K562 (cell line): Measurements from ENCODE around the gene NELFE. TPM values are rescaled to one million over a fixed set of nuclear protein-coding genes. Genes with fewer than 3 reads are reported as not detected.

Experiments used
- ATAC-seq: fragments of 200-7000 bp; cut with Tn5 transposase; 3 replicates; pipeline ENCODE4 v1.9.1; 2020; ENCODE audit warnings: moderate library complexity
- BruUV-seq: library from RNA; stranded (reverse); fragments of 400-500 nt; replicated peaks from 2 replicates; lab custom pipeline; 2021; lab: Mats Ljungman, UMichigan
- CTCF ChIA-PET: fragments of 300-600 bp; formaldehyde crosslinking; extraction: SDS; loops from one replicate; lab custom pipeline; 2021; ENCODE audit warnings: low intra/inter-chr PET ratio; lab: Yijun Ruan, JAX
- POLR2A ChIA-PET: fragments of 300-600, 350-650 bp; sonication (Branson Sonifier 250); formaldehyde crosslinking; extraction: SDS; loops from one replicate; lab custom pipeline; 2021; ENCODE audit warnings: antibody characterized with exemption, inconsistent platforms; lab: Yijun Ruan, JAX
- DNase-seq, 4 experiments: peaks; one replicate each; pipeline versions ENCODE4 v3.0.0 to v3.0.0-alpha.2; 2011 to 2018; ENCODE audit warnings: low spot score in 3 of 4, mixed read lengths in 3 of 4; ENCODE audit errors: extremely low read depth in 1 of 4
- FAIRE-seq: peaks from 2 replicates; lab custom pipeline; 2011; peaks lifted over from hg19 to GRCh38; lab: Jason Lieb, UNC
- H2AFZ ChIP-seq: 2 replicates; pipeline ENCODE4 v1.6.0; 2011; ENCODE audit warnings: low read depth, low read length, control low read depth, inconsistent platforms
- H3K27ac ChIP-seq: fragments of 200-600 bp; 3 replicates; pipeline ENCODE4 v1.8.0; 2011; ENCODE audit warnings: low read depth, mild to moderate bottlenecking, control low read depth, inconsistent platforms, low read length, moderate library complexity, mixed read lengths; ENCODE audit errors: extremely low read depth
- H3K27me3 ChIP-seq, 2 experiments: fragments of 300-600 bp in 1 of 2; 2 replicates in 1 of 2; 3 replicates in 1 of 2; pipeline versions ENCODE4 v1.6.0 to v1.8.0; 2011; ENCODE audit warnings: inconsistent platforms in 2 of 2, low read length in 2 of 2, mild to moderate bottlenecking in 1 of 2, mixed read lengths in 1 of 2, moderate library complexity in 1 of 2; ENCODE audit not compliant: control insufficient read depth in 2 of 2, insufficient read depth in 2 of 2
- H3K36me3 ChIP-seq: fragments of 300-600 bp; 3 replicates; pipeline ENCODE4 v1.8.0; 2011; ENCODE audit warnings: mild to moderate bottlenecking, low read length, inconsistent platforms; ENCODE audit not compliant: control insufficient read depth, insufficient read depth
- H3K4me1 ChIP-seq, 2 experiments: fragments of 200-600 bp in 1 of 2; replicated peaks in 1 of 2; 2 replicates in 1 of 2; 3 replicates in 1 of 2; pipeline versions ENCODE4 v1.5.1 to v1.8.0; 2011; ENCODE audit warnings: inconsistent platforms in 2 of 2, low read length in 2 of 2, mild to moderate bottlenecking in 1 of 2, mixed read lengths in 1 of 2, moderate library complexity in 1 of 2; ENCODE audit not compliant: control insufficient read depth in 2 of 2, insufficient read depth in 2 of 2
- H3K4me2 ChIP-seq: 2 replicates; pipeline ENCODE4 v1.6.1; 2011; ENCODE audit warnings: low read length, control low read depth, inconsistent platforms, mixed read lengths; ENCODE audit not compliant: insufficient read depth
- H3K4me3 ChIP-seq: fragments of 200-600 bp; sonication (generic), shearing (Covaris generic); 2 replicates; pipeline ENCODE4 v1.5.1; 2016; ENCODE audit warnings: control low read depth, inconsistent platforms
- H3K79me2 ChIP-seq: fragments of 200-600 bp; 3 replicates; pipeline ENCODE4 v1.8.0; 2011; ENCODE audit warnings: low read length, inconsistent platforms; ENCODE audit not compliant: control insufficient read depth, insufficient read depth
- H3K9ac ChIP-seq, 2 experiments: 2 replicates each; pipeline versions ENCODE4 v1.6.0 to v1.6.1; 2011; ENCODE audit warnings: low read depth in 2 of 2, low read length in 2 of 2, control low read depth in 1 of 2, inconsistent platforms in 1 of 2, mild to moderate bottlenecking in 1 of 2, mixed read lengths in 1 of 2; ENCODE audit not compliant: insufficient read depth in 1 of 2
- H3K9me1 ChIP-seq: one replicate; pipeline ENCODE4 v1.6.0; 2011; ENCODE audit warnings: inconsistent platforms, mild to moderate bottlenecking, low read length, moderate library complexity; ENCODE audit not compliant: control insufficient read depth, insufficient read depth
- H3K9me3 ChIP-seq: replicated peaks from 2 replicates; pipeline ENCODE4 v1.5.1; 2011; ENCODE audit warnings: low read depth, low read length, inconsistent platforms; ENCODE audit not compliant: control insufficient read depth, insufficient read depth
- H4K20me1 ChIP-seq: replicated peaks from 2 replicates; pipeline ENCODE4 v1.6.1; 2011; ENCODE audit warnings: low read length, inconsistent platforms, mixed read lengths; ENCODE audit not compliant: control insufficient read depth, insufficient read depth
- AFF4 ChIP-seq: sonication (generic); formaldehyde crosslinking; IDR thresholded peaks from 2 replicates; pipeline ENCODE4 v1.8.0; 2023; ENCODE audit warnings: mild to moderate bottlenecking, missing genetic modification reagents
- CBFA2T3 ChIP-seq: fragments of 450-650 bp; IDR thresholded peaks from 2 replicates; pipeline ENCODE4 v1.6.1; 2017
- FOXK1 ChIP-seq: sonication (generic); formaldehyde crosslinking; IDR thresholded peaks from 2 replicates; pipeline ENCODE4 v1.8.0; 2022; ENCODE audit warnings: missing genetic modification reagents, mild to moderate bottlenecking, borderline replicate concordance
- GTF2E2 ChIP-seq: fragments of 200-800 bp; sonication (Bioruptor generic); IDR thresholded peaks from 2 replicates; pipeline ENCODE4 v1.6.1; 2016; ENCODE audit warnings: missing genetic modification characterization, missing compliant biosample characterization
- KLF10 ChIP-seq: fragments of 250-450 bp; sonication (Bioruptor Pico); IDR thresholded peaks from 2 replicates; pipeline ENCODE4 v1.6.1; 2021; ENCODE audit warnings: matching md5 sums
- NFATC3 ChIP-seq: fragments of 450-650 bp; IDR thresholded peaks from 2 replicates; pipeline ENCODE4 v1.6.1; 2017; ENCODE audit warnings: mild to moderate bottlenecking
- NR2C2 ChIP-seq, 2 experiments: fragments of 200-800 bp in 1 of 2; sonication (Bioruptor generic) in 1 of 2; sonication (generic) in 1 of 2; formaldehyde crosslinking in 1 of 2; IDR thresholded peaks; 2 replicates each; pipeline versions ENCODE4 v1.6.1 to v1.8.0; 2016 to 2022; ENCODE audit warnings: mild to moderate bottlenecking in 1 of 2, missing compliant biosample characterization in 1 of 2, missing genetic modification characterization in 1 of 2, missing genetic modification reagents in 1 of 2
- WGBS: fragments of 100-300 bp; shearing (Covaris generic); methylation state at CpG from one replicate; pipeline ENCODE4 v1.1.6; 2016; ENCODE audit warnings: low coverage, mixed read lengths; ENCODE audit not compliant: insufficient coverage; ENCODE audit errors: missing lambda C conversion rate; 5-methylcytosine and 5-hydroxymethylcytosine counted together
- in situ Hi-C: fragments of 300-500 bp; cut with MboI; formaldehyde crosslinking; loops from 4 replicates; pipeline ENCODE4 v1.15.0; 2018; ENCODE audit warnings: inconsistent platforms, mixed read lengths
- intact Hi-C: fragments of 100-400 bp; cut with micrococcal nuclease; formaldehyde crosslinking; loops from 2 replicates; pipeline ENCODE4 v1.14.2; 2022
- polyA plus RNA-seq, 8 experiments: library from polyadenylated mRNA; depleted of rRNA in 4 of 8; stranded (reverse) in 5 of 8; unstranded in 3 of 8; fragments of >200 nt; fragmentation: Nextera tagmentation in 2 of 8; fragmentation: Illumina TruSeq in 1 of 8; extraction: Ambion mirVana in 2 of 8; extraction: Trizol in 1 of 8; gene quantifications; 2 replicates each; pipeline versions ENCODE4 v1.2.1 to v1.2.3, GENCODE V29; 2011 to 2014; ENCODE audit warnings: inconsistent platforms in 1 of 8, missing spikeins in 1 of 8
- total RNA-seq, 7 experiments: library from RNA; depleted of rRNA in 6 of 7; stranded (reverse); fragments of >200 nt in 6 of 7; fragmentation: Illumina TruSeq in 2 of 7; extraction: Trizol in 2 of 7; gene quantifications; 2 replicates each; pipeline versions ENCODE4 v1.2.1 to v1.2.3, GENCODE V29; 2011 to 2021; ENCODE audit warnings: low replicate concordance in 1 of 7
- TF ChIP-seq, protein P1 (sequence below): sonication (generic); formaldehyde crosslinking; IDR thresholded peaks from 2 replicates; pipeline ENCODE4 v1.5.0; 2020; ENCODE audit warnings: missing genetic modification reagents

The NELFE gene
- total and polyA plus RNA-seq, 9 of the 15 experiments (the other 6 are each of a cell fraction or from before 2014, with no cell fraction given): 15.2 to 157 (median 91.5) TPM

GRCh38 chr6:31935021-31935420 lies 23.8 kb downstream of the NELFE start:
- Histone ChIP-seq H3K9ac (no peak overlapping the region), H3K9me1 (no peaks in the 10 kb centered on the region), H3K9me3 (no peaks in the 10 kb centered on the region), H2AFZ (no peak overlapping the region), H3K79me2 (no peaks in the 10 kb centered on the region), H3K4me2 (no peak overlapping the region), H3K36me3 (no peaks in the 10 kb centered on the region), H4K20me1 (no peaks in the 10 kb centered on the region), H3K4me3 (no peak overlapping the region), H3K4me1 (peaks cover 0 to 7% of the 10 kb centered on the region in 2 experiments; a peak in 2 of 5 replicates), H3K27me3 (peaks cover 8 to 12% of the 10 kb centered on the region in 2 experiments; a peak in 2 of 5 replicates), H3K27ac (no peak overlapping the region)
- DNase-seq (no peak), FAIRE-seq (no peak), ATAC-seq (no peak)
- intact Hi-C loops (no loop called here), in situ Hi-C loops (no loop called here)
- POLR2A ChIA-PET: interaction anchor here (0.5 to 1.5 kb wide), 4 partner anchors 11 to 700 kb away, joined by 3 to 5 read pairs (median 4); partner anchors contain the start of gene CFB
- CTCF ChIA-PET: no interaction called here
- 18% methylated on average over 3 of the region's 3 CpGs for WGBS
- no peak for TF ChIP-seq CBFA2T3
- TF ChIP-seq FOXK1 (CRISPR knock-in tag): no peak
- TF ChIP-seq KLF10 (CRISPR knock-in tag): no peak
- TF ChIP-seq NR2C2 (CRISPR knock-in tag; IDR thresholded peaks at IDR 0.05): no peak
- no peak for TF ChIP-seq NR2C2 (tag; IDR thresholded peaks at IDR 0.05)
- TF ChIP-seq, protein P1, sequence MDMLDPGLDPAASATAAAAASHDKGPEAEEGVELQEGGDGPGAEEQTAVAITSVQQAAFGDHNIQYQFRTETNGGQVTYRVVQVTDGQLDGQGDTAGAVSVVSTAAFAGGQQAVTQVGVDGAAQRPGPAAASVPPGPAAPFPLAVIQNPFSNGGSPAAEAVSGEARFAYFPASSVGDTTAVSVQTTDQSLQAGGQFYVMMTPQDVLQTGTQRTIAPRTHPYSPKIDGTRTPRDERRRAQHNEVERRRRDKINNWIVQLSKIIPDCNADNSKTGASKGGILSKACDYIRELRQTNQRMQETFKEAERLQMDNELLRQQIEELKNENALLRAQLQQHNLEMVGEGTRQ (CRISPR knock-in tag): 0 out of 2 replicates have a peak, but pooled peaks have one; percentile 13
- TF ChIP-seq AFF4 (CRISPR knock-in tag): no peak
- no peak for TF ChIP-seq NFATC3
- no peak for TF ChIP-seq GTF2E2 (tag)
- no TSS peak for BruUV-seq
